ENCODE results near the gene DENND2C. TPM values are rescaled to one million over a fixed set of nuclear protein-coding genes. Genes with fewer than 3 reads are reported as not detected.

Gene DENND2C
- total and polyA plus RNA-seq, 2 of the 13 experiments (the other 11 are each of a cell fraction or from before 2014, with no cell fraction given) = 0.08 to 0.33 TPM

- Histone ChIP-seq H3K27ac (ENCODE audit: extremely low read length, insufficient read depth, low read length) (no peak overlapping the region), H2AFZ (ENCODE audit: low read length) (no peak overlapping the region), H3K4me1 (ENCODE audit: insufficient read depth, low read length) (no peaks in the 10 kb centered on the region), H3K9me3 (ENCODE audit: low read length) (no peaks in the 10 kb centered on the region), H3K36me3 (replicated peaks in 1 of 2; ENCODE audit: control insufficient read depth in 1 of 2, insufficient read depth in 2 of 2, low read length in 2 of 2) (no peaks in the 10 kb centered on the region), H3K4me3 (replicated peaks in 1 of 3; ENCODE audit: insufficient read depth in 1 of 3, low read depth in 2 of 3, low read length in 3 of 3) (no peak overlapping the region), H4K20me1 (ENCODE audit: insufficient read depth, low read length) (no peaks in the 10 kb centered on the region), H3K4me2 (ENCODE audit: low read depth, low read length) (no peak overlapping the region), H3K27me3 (ENCODE audit: control insufficient read depth in 1 of 2, insufficient read depth in 2 of 2, low read length in 2 of 2) (peaks cover 2 to 21% of the 10 kb centered on the region in 2 experiments; a peak in 3 of 5 replicates), H3K79me2 (ENCODE audit: insufficient read depth, low read length) (no peaks in the 10 kb centered on the region), H3K9ac (ENCODE audit: insufficient read depth, low read depth, low read length) (no peak overlapping the region)
- ChIA-PET POLR2A (no interaction called here), CTCF (ENCODE audit: low intra/inter-chr PET ratio, low total read pairs) (no interaction called here)
- intact Hi-C loops (cut with micrococcal nuclease; ENCODE audit: unreplicated experiment) (no loop called here), in situ Hi-C loops (cut with HindIII; ENCODE audit: extremely low pct_ligation_motif_present, low pct_unique_long_range_greater_than_20kb) (loop anchor here (25.0 kb wide), 1 partner anchor 314 kb away; no protein-coding TSS in a partner anchor)
- no peak for TF ChIP-seq GPBP1L1 (CRISPR knock-in tag; IDR thresholded peaks at IDR 0.05)
- TF ChIP-seq ARID3A (IDR thresholded peaks at IDR 0.05; ENCODE audit: low read depth, low read length) = no peak
- no peak for TF ChIP-seq UBTF (CRISPR knock-in tag; IDR thresholded peaks at IDR 0.05)
- peak; percentile 49; the same call in 1 of the 2 replicates for TF ChIP-seq CREB1 (IDR thresholded peaks at IDR 0.05)
- TF ChIP-seq CREB1 (CRISPR knock-in tag; IDR thresholded peaks at IDR 0.05) = no peak
- no peak for TF ChIP-seq ZNF121 (CRISPR knock-in tag; IDR thresholded peaks at IDR 0.05)
- peak; percentile 89 for TF ChIP-seq ATF7 (IDR thresholded peaks at IDR 0.05)
- no peak for TF ChIP-seq ATF7 (CRISPR knock-in tag; IDR thresholded peaks at IDR 0.05)
- DNase-seq (ENCODE audit: low spot score) = no peak
- 42% methylated on average over 1 of the region's 1 CpG for WGBS (ENCODE audit: low lambda C conversion rate)
- no peak for ATAC-seq
- BruUV-seq (replicated peaks) = no TSS peak
- no peak for FAIRE-seq
Measured at GRCh38 chr1:114676115-114676514, 6.3 kb upstream of the DENND2C start.
